Measurements from ENCODE around the gene GPR85.
A peak's percentile ranks its signal among the peaks of the same experiment; 100 is the strongest.
"Not testable (repeated sequence)": the region's sequence is repeated elsewhere in the genome, so short reads cannot be mapped to it uniquely, and the experiment has no call there.

The GPR85 gene, protein sequence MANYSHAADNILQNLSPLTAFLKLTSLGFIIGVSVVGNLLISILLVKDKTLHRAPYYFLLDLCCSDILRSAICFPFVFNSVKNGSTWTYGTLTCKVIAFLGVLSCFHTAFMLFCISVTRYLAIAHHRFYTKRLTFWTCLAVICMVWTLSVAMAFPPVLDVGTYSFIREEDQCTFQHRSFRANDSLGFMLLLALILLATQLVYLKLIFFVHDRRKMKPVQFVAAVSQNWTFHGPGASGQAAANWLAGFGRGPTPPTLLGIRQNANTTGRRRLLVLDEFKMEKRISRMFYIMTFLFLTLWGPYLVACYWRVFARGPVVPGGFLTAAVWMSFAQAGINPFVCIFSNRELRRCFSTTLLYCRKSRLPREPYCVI

GRCh38 chr7:113086431-113086888, at the start of gene GPR85:
Gene GPR85, minus strand, starts transcription at chr7:113086827. Its CDS starts 2,106 bp downstream, at chr7:113084721.
- peak; percentile 82 for DNase-seq
- in situ Hi-C loops (cut with MboI; ENCODE audit: low pct_unique_long_range_greater_than_20kb, low sequenced_read_pairs), result no loop called here

GRCh38 chr7:113134025-113134424, 47.4 kb upstream of the GPR85 start:
- no peak for DNase-seq
- in situ Hi-C loops (cut with MboI; ENCODE audit: low pct_unique_long_range_greater_than_20kb, low sequenced_read_pairs), result no loop called here

DNA sequence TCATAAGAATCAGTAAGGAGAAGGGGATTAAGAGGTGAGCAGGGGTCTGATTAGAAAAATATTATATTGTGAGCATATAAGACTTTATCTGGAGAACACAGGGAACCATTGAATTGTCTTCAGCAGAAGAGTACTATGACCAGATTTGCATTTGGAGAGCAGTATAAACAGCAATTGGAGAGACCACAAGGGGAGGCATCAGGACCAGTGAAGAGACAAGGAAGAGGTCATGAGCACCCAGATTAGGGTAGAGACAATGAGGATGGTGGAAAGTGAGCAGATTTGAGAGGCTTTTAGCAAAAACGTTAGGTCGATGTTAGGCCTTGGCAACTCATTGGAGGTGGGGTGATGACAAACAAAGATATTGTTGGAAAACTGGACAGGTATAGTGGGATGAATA, 44.7 kb upstream of the GPR85 start:
- no peak for DNase-seq
- in situ Hi-C loops (cut with MboI; ENCODE audit: low pct_unique_long_range_greater_than_20kb, low sequenced_read_pairs), result no loop called here

GRCh38 chr7:113128031-113128430, 41.4 kb upstream of the GPR85 start:
- in situ Hi-C loops (cut with MboI; ENCODE audit: low pct_unique_long_range_greater_than_20kb, low sequenced_read_pairs), result no loop called here
- no peak for DNase-seq

GRCh38 chr7:113125728-113126127, 39.1 kb upstream of the GPR85 start:
- in situ Hi-C loops (cut with MboI; ENCODE audit: low pct_unique_long_range_greater_than_20kb, low sequenced_read_pairs), result no loop called here
- DNase-seq, result no peak

DNA sequence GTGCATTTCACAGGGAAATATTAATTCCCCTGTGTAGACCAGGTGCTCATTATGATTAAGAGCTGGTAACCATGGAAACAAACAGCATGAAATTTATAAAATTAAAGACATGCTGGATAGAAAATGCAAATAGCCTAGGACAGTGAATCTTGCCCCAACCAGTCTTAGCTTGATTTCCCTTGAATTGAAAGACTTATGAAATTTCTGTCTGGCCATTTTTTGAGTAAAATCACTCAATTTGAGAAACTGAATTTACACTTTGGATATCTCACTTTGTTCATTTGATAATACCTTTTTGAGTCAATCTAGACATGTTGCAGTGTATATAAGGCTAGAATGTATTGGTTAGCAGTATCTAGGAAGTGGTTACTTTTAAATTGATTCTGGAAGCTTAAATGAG, 36.1 kb upstream of the GPR85 start:
- no peak for DNase-seq
- in situ Hi-C loops (cut with MboI; ENCODE audit: low pct_unique_long_range_greater_than_20kb, low sequenced_read_pairs), result no loop called here

DNA sequence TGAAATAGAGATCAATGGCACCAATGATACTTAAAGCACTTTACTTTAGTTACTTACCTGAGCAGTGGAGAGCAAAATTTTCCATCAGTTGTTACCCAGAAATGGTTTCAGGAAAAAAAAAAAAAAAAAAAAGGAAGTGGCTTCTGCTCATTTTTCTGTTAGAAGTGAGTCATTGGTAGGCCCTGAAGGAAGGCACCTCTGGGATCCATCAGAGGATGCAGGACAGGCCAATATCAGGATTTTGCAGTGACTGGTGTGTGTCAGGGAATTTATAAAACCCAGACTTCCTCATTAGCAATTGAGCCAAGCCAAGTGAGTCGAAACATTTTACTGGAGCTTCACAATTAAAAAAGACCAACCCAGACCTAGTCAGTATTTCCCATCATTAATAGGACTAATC, 34.0 kb upstream of the GPR85 start:
- in situ Hi-C loops (cut with MboI; ENCODE audit: low pct_unique_long_range_greater_than_20kb, low sequenced_read_pairs), result no loop called here
- DNase-seq, result peak; percentile 74

GRCh38 chr7:113119429-113119828, 32.8 kb upstream of the GPR85 start:
- in situ Hi-C loops (cut with MboI; ENCODE audit: low pct_unique_long_range_greater_than_20kb, low sequenced_read_pairs), result no loop called here
- no peak for DNase-seq

GRCh38 chr7:113118074-113118959, 31.7 kb upstream of the GPR85 start, which contains the start of gene SMIM30:
Gene SMIM30, minus strand, starts transcription at chr7:113118554. Its CDS starts 976 bp downstream, at chr7:113117578.
- peak; percentile 94 for DNase-seq
- in situ Hi-C loops (cut with MboI; ENCODE audit: low pct_unique_long_range_greater_than_20kb, low sequenced_read_pairs), result no loop called here

DNA sequence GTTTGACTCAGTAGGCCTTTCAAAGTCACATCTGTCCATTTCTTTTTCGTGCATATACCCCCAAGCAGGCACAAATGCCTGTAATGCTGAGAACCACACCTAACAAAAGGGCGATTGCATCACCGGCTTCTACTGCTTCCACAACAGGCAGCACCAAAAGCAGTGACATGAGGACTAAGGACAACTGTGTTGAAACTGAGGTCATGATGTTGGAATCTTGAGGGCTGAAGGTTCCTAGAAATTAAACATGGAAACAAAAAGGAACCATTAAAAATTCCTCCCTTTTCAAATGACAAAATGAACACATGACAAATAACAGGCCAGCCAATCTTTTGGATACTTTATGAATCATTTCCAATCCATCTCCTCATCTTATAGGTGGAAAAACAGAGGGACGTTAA, 30.7 kb upstream of the GPR85 start:
- DNase-seq, result peak; percentile 33
- in situ Hi-C loops (cut with MboI; ENCODE audit: low pct_unique_long_range_greater_than_20kb, low sequenced_read_pairs), result not testable (repeated sequence)

DNA sequence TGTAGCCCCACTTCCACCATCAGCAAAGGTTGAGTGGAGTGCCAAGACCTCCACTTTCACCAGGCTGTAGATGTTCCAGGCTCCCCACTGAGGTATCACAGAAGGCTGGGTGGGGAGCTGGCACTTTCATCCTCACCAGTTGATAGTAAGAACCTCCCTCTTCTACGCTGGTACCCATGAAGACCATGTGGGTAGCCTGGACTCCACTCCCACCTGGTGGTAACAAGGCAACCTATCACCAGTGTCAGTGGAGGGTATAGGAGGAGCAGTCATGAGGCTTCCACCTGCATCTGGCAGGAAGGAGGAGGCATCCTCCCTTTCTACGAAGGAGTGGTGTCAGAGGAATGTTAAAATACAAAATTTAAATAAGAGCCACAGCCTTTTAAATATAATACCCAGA, 27.3 kb upstream of the GPR85 start:
- in situ Hi-C loops (cut with MboI; ENCODE audit: low pct_unique_long_range_greater_than_20kb, low sequenced_read_pairs), result no loop called here
- DNase-seq, result peak; percentile 47

GRCh38 chr7:113109718-113110117, 23.1 kb upstream of the GPR85 start:
- DNase-seq, result no peak
- in situ Hi-C loops (cut with MboI; ENCODE audit: low pct_unique_long_range_greater_than_20kb, low sequenced_read_pairs), result no loop called here

- DNase-seq, result peak; percentile 60
Measured at GRCh38 chr7:113100121-113100603, 13.5 kb upstream of the GPR85 start.

DNA sequence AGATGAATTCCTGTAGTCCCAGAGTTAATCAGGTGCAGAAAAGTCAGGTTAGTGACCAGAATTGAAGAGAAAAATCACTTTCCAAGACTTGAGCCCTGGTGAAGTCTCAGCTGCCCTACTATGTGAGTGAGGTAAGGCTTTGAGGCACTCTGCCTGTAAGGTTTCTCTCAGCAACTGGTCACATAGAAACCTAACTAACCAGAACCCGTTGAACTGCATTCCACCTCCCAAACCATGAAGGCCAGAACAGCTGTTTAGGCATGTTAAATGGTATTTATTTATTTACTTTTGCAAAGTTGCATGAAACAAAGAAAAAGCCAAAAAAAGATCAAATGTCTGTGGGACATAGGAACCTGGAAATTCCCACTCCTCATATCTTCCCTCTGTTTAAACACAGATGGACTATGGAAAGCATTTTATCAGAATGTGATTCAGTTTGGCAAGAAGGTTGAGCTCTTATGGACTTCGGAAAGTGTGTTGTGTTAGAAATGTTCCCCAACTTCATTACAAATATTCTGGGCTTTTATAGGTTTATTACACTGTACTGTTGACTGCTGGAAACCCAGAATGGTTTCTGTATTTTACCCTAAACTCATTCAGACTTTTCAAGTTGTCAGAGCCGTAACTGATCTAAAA, 12.8 kb upstream of the GPR85 start:
- in situ Hi-C loops (cut with MboI; ENCODE audit: low pct_unique_long_range_greater_than_20kb, low sequenced_read_pairs), result no loop called here
- DNase-seq, result no peak

More at GRCh38 chr7:113100121-113100603, 13.5 kb upstream of the GPR85 start:
- in situ Hi-C loops (cut with MboI; ENCODE audit: low pct_unique_long_range_greater_than_20kb, low sequenced_read_pairs), result no loop called here

DNA sequence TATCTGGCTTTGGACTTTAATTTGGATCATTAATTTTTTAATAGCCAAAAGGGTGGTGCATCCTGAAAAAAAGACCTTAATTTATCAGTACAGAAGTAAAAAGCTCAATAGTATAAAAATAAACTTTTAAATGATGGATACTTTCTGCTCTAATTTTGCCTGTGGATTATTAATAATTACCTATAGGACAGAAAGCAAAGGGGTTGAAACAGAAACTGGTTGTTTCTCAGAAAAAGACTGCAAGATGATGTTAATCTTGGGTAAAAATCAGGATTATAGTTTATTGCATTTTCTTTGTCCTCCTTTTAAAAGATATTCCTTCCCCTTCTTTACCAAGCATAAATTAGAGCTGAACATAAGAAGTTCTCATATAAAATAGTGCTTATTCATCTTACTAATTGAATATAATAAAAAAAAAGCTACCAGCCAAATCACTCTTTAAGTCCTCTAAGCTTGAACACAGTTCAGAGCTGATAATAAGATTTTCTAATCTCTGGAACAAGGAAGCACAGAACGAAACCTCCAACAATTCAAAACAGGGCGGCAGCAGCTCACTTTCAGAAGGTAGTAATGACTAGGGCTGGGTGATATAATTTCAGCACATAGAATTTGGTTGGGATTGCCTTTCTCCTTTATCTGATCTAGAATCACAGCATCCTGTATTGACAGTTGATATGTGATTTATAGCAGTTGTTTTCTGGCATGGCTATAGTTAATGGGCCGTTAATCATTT, 8.1 kb upstream of the GPR85 start:
- in situ Hi-C loops (cut with MboI; ENCODE audit: low pct_unique_long_range_greater_than_20kb, low sequenced_read_pairs), result no loop called here
- DNase-seq, result no peak

- DNase-seq, result no peak
- in situ Hi-C loops (cut with MboI; ENCODE audit: low pct_unique_long_range_greater_than_20kb, low sequenced_read_pairs), result no loop called here
Measured at GRCh38 chr7:113093561-113093960, 6.9 kb upstream of the GPR85 start.

- in situ Hi-C loops (cut with MboI; ENCODE audit: low pct_unique_long_range_greater_than_20kb, low sequenced_read_pairs), result no loop called here
Measured at GRCh38 chr7:113092762-113093161, 6.1 kb upstream of the GPR85 start.

GRCh38 chr7:113087071-113087998, 708 bp upstream of the GPR85 start:
- in situ Hi-C loops (cut with MboI; ENCODE audit: low pct_unique_long_range_greater_than_20kb, low sequenced_read_pairs), result no loop called here

More at GRCh38 chr7:113092762-113093161, 6.1 kb upstream of the GPR85 start:
- DNase-seq, result no peak

More at GRCh38 chr7:113087071-113087998, 708 bp upstream of the GPR85 start:
- DNase-seq, result peak; percentile 89

Measured in KBM-7 (cell line).